ENCODE measurements around the gene ITGB5.
A peak's percentile ranks its signal among the peaks of the same experiment; 100 is the strongest.

ITGB5 gene, protein sequence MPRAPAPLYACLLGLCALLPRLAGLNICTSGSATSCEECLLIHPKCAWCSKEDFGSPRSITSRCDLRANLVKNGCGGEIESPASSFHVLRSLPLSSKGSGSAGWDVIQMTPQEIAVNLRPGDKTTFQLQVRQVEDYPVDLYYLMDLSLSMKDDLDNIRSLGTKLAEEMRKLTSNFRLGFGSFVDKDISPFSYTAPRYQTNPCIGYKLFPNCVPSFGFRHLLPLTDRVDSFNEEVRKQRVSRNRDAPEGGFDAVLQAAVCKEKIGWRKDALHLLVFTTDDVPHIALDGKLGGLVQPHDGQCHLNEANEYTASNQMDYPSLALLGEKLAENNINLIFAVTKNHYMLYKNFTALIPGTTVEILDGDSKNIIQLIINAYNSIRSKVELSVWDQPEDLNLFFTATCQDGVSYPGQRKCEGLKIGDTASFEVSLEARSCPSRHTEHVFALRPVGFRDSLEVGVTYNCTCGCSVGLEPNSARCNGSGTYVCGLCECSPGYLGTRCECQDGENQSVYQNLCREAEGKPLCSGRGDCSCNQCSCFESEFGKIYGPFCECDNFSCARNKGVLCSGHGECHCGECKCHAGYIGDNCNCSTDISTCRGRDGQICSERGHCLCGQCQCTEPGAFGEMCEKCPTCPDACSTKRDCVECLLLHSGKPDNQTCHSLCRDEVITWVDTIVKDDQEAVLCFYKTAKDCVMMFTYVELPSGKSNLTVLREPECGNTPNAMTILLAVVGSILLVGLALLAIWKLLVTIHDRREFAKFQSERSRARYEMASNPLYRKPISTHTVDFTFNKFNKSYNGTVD

DNA sequence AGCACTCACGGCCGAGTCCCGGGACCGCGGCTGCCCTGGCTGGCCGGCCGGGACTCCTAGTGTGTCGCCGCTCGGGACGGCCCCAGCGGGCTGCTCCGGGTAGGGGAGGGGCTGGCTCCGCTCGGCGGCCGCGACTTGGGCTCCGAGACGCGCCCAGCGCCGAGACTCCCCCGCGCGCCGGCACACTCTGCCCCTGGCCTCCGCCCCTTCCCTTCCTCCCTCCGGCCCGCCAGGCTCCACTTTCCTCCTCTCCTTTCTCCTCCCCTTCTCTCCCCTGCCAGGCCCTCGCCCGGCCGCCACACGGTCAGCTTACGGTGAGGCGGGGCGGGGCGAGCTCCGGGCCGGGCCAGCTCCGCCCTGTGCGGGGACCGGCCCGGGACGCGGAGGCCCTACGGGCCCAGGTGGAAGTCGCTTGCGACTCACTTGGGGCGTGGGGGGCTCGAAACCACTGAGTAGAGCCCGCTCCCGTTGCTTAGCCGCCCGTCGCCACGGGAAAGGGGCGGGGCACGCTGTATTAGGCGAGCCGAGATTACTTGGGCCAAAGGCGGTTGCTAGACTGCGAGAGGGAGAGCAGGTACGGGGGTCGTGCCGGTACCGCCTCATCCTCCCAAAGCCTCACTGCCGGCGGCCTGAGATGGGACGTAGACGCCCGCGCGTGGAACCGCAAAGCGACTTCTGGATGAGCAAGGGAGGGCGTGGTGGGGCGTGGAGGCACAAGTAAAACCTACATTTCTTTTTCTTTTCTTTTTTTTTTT is at the start of gene ITGB5:
Gene ITGB5, minus strand, starts transcription at position 189 of the 755 bp plus-strand sequence. CDS start 365 bp downstream, outside the sequence.
- Histone ChIP-seq H3K27me3 (ENCODE audit: low read depth, low read length) (peaks cover 10% of the 10 kb centered on the region), H3K27ac (ENCODE audit: low read length) (no peak within 1 kb of the TSS), H3K4me2 (ENCODE audit: low read length) (peak within 1 kb of the TSS; percentile 81), H3K9ac (ENCODE audit: low read length) (peak within 1 kb of the TSS; percentile 63), H3K4me3 (ENCODE audit: low read length) (peak within 1 kb of the TSS; percentile 85), H3K79me2 (ENCODE audit: low read length) (no peaks in the 10 kb centered on the region), H2AFZ (ENCODE audit: low read depth, low read length) (peak within 1 kb of the TSS; percentile 77), H3K4me1 (ENCODE audit: low read length) (peaks cover 10% of the 10 kb centered on the region), H3K9me3 (ENCODE audit: insufficient read depth, low read length) (no peaks in the 10 kb centered on the region), H4K20me1 (ENCODE audit: insufficient read depth, low read length) (no peaks in the 10 kb centered on the region), H3K36me3 (replicated peaks; ENCODE audit: low read depth, low read length) (no peaks in the 10 kb centered on the region)
- TF ChIP-seq, protein P1, sequence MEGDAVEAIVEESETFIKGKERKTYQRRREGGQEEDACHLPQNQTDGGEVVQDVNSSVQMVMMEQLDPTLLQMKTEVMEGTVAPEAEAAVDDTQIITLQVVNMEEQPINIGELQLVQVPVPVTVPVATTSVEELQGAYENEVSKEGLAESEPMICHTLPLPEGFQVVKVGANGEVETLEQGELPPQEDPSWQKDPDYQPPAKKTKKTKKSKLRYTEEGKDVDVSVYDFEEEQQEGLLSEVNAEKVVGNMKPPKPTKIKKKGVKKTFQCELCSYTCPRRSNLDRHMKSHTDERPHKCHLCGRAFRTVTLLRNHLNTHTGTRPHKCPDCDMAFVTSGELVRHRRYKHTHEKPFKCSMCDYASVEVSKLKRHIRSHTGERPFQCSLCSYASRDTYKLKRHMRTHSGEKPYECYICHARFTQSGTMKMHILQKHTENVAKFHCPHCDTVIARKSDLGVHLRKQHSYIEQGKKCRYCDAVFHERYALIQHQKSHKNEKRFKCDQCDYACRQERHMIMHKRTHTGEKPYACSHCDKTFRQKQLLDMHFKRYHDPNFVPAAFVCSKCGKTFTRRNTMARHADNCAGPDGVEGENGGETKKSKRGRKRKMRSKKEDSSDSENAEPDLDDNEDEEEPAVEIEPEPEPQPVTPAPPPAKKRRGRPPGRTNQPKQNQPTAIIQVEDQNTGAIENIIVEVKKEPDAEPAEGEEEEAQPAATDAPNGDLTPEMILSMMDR (IDR thresholded peaks at IDR 0.05; ENCODE audit: low read depth, low read length) = no peak
- TF ChIP-seq EZH2phosphoT487 (IDR thresholded peaks at IDR 0.05; ENCODE audit: low read depth) = no peak

DNA sequence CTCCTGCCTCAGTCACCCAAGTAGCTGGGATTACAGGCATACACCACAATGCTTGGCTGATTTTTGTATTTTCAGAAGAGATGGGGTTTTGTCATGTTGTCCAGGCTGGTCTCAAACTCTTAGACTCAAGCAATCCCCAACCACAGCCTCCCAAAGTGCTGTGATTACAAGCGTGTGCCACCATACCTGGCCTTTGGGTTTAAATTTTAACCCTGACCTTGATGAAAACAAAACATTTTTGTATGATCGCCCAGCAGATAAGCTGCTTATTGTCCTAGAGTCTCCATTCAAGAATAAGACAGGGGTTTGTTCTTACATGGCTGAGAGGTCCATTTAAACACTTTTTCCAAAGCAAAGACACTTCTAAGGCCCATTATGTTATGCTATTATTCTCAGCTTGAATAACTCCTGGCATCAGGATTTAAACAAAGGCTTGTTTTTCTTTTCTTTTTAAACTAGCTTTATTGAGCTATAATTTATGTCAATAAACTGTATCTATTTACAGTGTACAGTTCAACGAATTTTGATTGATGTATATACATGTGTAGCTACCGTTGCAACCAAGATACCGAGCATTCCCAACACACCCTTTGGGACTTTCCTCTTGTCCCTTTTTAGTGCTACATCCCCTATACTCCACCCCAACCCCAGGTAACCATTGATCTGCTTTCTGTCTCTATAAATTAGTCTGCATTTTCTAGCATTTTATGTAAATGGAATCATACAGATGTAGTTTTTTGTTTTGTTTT is 48.8 kb upstream of the ITGB5 start:
- H3K9ac ChIP-seq (ENCODE audit: low read length) = no peak overlapping the region

DNA sequence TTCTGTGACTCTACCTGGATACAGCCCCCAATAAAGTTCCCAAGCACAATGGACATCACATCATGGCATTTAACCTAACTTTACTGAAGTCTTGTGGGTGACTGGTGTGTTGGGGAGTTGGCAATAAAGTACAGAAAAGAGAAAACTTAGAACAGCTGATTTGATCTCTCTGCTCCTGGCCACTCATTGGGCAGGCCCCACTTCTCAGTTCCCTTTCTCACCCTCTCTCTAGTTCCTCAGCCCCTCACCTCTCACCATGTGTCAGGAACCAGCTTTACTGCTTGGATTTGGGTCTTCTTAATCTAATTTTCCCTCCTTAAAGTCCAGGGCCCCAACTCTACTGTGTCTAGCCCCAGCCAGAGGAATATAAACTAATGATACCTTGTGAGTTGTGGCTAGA is 48.1 kb upstream of the ITGB5 start:
- Histone ChIP-seq H3K27ac (ENCODE audit: low read length) (no peak overlapping the region), H2AFZ (ENCODE audit: low read depth, low read length) (no peak overlapping the region), H3K79me2 (ENCODE audit: low read length) (no peaks in the 10 kb centered on the region), H3K4me3 (ENCODE audit: low read length) (no peak overlapping the region), H3K9ac (ENCODE audit: low read length) (no peak overlapping the region), H3K4me2 (ENCODE audit: low read length) (peak overlapping the region; percentile 24), H3K9me3 (ENCODE audit: insufficient read depth, low read length) (no peaks in the 10 kb centered on the region), H4K20me1 (ENCODE audit: insufficient read depth, low read length) (no peaks in the 10 kb centered on the region), H3K27me3 (ENCODE audit: low read depth, low read length) (peaks cover 10% of the 10 kb centered on the region; the same call in 1 of the 2 replicates), H3K36me3 (replicated peaks; ENCODE audit: low read depth, low read length) (no peaks in the 10 kb centered on the region), H3K4me1 (ENCODE audit: low read length) (peaks cover 23% of the 10 kb centered on the region)
- TF ChIP-seq, protein P1 (IDR thresholded peaks at IDR 0.05; ENCODE audit: low read depth, low read length) = no peak
- no peak for TF ChIP-seq EZH2phosphoT487 (IDR thresholded peaks at IDR 0.05; ENCODE audit: low read depth)

More for the DNA sequence above, 48.8 kb upstream of the ITGB5 start:
- Histone ChIP-seq H3K27ac (ENCODE audit: low read length) (no peak overlapping the region), H3K4me1 (ENCODE audit: low read length) (peaks cover 23% of the 10 kb centered on the region), H3K4me3 (ENCODE audit: low read length) (no peak overlapping the region), H2AFZ (ENCODE audit: low read depth, low read length) (no peak overlapping the region), H4K20me1 (ENCODE audit: insufficient read depth, low read length) (no peaks in the 10 kb centered on the region), H3K36me3 (replicated peaks; ENCODE audit: low read depth, low read length) (no peaks in the 10 kb centered on the region), H3K4me2 (ENCODE audit: low read length) (peak overlapping the region; percentile 21; the same call in 1 of the 2 replicates), H3K79me2 (ENCODE audit: low read length) (no peaks in the 10 kb centered on the region), H3K27me3 (ENCODE audit: low read depth, low read length) (peaks cover 4% of the 10 kb centered on the region; the same call in 1 of the 2 replicates), H3K9me3 (ENCODE audit: insufficient read depth, low read length) (no peaks in the 10 kb centered on the region)
- no peak for TF ChIP-seq EZH2phosphoT487 (IDR thresholded peaks at IDR 0.05; ENCODE audit: low read depth)
- TF ChIP-seq, protein P1 (IDR thresholded peaks at IDR 0.05; ENCODE audit: low read depth, low read length) = no peak
